AG04450 (cell line): ENCODE results near the gene TEKT3. TPM values are rescaled to one million over a fixed set of nuclear protein-coding genes. Genes with fewer than 3 reads are reported as not detected.

Experiments
- CTCF ChIA-PET: fragments of 300-600, 350-600 bp; formaldehyde crosslinking; extraction: SDS; loops from one replicate; lab custom pipeline; 2022; ENCODE audit warnings: antibody characterized with exemption, inconsistent platforms; lab: Charles Lee
- POLR2A ChIA-PET: fragments of 350-600 bp; formaldehyde crosslinking; extraction: SDS; loops from one replicate; lab custom pipeline; 2021; ENCODE audit warnings: antibody characterized with exemption, inconsistent platforms; lab: Yijun Ruan, JAX
- DNase-seq: peaks from one replicate; pipeline ENCODE4 v3.0.0-alpha.2; 2011; ENCODE audit warnings: low read depth, low spot score
- H3K27ac ChIP-seq: one replicate; pipeline ENCODE4 v1.5.1; 2012; ENCODE audit warnings: low read depth, low read length, control low read depth
- H3K27me3 ChIP-seq: one replicate; pipeline ENCODE4 v1.6.0; 2012; ENCODE audit warnings: low read length; ENCODE audit not compliant: control insufficient read depth, insufficient read depth
- H3K4me3 ChIP-seq: 2 replicates; pipeline ENCODE4 v1.5.1; 2011; ENCODE audit warnings: mild to moderate bottlenecking, low read depth, low read length, control low read depth
- H3K9me3 ChIP-seq: 2 replicates; pipeline ENCODE4 v1.5.1; 2012; ENCODE audit warnings: low read length; ENCODE audit not compliant: control insufficient read depth, insufficient read depth
- polyA plus RNA-seq: library from polyadenylated mRNA; depleted of rRNA; stranded (reverse); fragments of >200 nt; gene quantifications from 2 replicates; pipeline ENCODE4 v1.2.3, GENCODE V29; 2011
- TF ChIP-seq, protein P1 (sequence below): IDR thresholded peaks from 2 replicates; pipeline ENCODE4 v1.5.1; 2011; ENCODE audit warnings: low read depth, low read length, control low read depth, inconsistent platforms

TEKT3 gene
- polyA plus RNA-seq, 1 experiment = 0.69 TPM

DNA sequence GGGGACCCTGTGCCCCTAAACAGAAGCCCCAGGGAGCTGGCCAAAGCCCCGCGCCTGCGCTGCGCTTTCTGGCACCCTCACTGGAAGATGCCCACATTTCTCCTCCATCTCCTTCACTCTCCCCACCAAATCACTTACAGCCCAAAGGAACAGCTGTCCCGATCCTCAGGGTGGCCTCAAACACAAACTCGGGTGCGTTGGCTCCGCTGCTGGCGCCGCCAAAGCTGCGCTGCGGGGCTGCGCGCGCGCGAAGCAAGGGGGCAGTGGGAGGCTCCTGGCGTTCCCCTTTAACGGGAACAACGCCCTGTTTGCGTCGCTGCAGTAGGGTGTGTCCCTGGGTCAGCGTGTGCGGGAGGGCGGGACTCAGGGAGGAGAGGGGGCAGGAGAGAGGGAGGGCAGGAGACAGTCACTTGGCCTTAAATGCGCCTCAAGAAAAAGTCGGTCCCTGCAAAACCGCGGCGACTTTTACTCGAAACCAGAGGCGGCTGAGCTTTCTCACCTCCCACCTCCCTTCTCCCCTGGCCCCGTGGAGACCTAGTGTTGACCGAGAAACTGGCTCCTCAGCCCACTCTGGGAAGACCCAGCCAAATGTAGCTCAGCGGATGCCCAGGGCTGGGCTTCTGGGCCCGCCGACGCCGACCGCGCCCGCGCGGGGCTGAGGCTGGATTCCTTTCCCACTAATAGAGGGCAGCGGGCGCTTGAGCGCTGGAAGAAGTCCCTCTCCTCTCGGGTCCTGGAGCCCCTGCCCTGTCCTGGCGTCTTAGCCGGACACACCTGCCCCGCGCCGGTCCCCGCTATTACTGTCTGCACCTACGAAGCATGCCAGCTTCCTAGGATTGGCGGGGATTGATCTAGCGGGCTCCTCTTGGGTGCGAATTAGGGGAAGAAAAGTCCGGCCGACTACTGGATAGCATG is 78.8 kb downstream of the TEKT3 start:
- peak overlapping the region; percentile 93 for H3K27ac ChIP-seq
- H3K27me3 ChIP-seq = peaks cover 7% of the 10 kb centered on the region
- POLR2A ChIA-PET = interaction anchor here (0.6 to 2.9 kb wide), 18 partner anchors 10 to 240 kb away, joined by 3 to 16 read pairs (median 6); no protein-coding TSS in a partner anchor
- CTCF ChIA-PET = interaction anchor here (1.5 to 2.4 kb wide), 6 partner anchors 89 to 241 kb away, joined by 3 to 30 read pairs (median 7); no protein-coding TSS in a partner anchor
- H3K4me3 ChIP-seq = peak overlapping the region; percentile 88
- peak; percentile 73 for DNase-seq
- TF ChIP-seq, protein P1, sequence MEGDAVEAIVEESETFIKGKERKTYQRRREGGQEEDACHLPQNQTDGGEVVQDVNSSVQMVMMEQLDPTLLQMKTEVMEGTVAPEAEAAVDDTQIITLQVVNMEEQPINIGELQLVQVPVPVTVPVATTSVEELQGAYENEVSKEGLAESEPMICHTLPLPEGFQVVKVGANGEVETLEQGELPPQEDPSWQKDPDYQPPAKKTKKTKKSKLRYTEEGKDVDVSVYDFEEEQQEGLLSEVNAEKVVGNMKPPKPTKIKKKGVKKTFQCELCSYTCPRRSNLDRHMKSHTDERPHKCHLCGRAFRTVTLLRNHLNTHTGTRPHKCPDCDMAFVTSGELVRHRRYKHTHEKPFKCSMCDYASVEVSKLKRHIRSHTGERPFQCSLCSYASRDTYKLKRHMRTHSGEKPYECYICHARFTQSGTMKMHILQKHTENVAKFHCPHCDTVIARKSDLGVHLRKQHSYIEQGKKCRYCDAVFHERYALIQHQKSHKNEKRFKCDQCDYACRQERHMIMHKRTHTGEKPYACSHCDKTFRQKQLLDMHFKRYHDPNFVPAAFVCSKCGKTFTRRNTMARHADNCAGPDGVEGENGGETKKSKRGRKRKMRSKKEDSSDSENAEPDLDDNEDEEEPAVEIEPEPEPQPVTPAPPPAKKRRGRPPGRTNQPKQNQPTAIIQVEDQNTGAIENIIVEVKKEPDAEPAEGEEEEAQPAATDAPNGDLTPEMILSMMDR = peak; percentile 43
- no peaks in the 10 kb centered on the region for H3K9me3 ChIP-seq

DNA sequence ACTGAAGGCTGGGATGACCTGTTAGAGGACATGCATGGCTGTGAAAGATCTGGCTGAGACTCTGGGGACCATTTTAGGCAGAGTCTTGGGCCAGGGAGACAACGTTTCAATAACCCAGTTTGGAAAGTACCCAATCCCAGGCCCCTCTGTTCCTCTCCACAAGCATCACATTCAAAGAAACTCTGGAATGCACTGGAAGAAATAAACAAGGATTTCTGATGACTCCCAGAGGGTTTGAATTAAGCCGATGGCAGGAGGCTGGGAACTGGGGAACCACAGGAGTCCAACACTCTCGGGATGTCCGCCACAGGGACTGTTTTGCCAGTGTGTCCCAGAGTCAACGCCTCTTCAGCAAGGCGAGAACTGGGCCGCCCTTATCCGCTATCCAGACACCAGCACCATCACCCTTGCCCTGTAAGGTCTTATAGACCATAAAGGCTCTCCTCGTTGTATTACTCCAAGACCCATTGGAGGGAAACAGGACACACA is 79.6 kb downstream of the TEKT3 start:
- POLR2A ChIA-PET = interaction anchor here (0.6 to 2.9 kb wide), 18 partner anchors 11 to 241 kb away, joined by 3 to 16 read pairs (median 7); no protein-coding TSS in a partner anchor
- Histone ChIP-seq H3K4me3 (peak overlapping the region; percentile 88), H3K27ac (peak overlapping the region; percentile 93), H3K27me3 (peaks cover 5% of the 10 kb centered on the region), H3K9me3 (no peaks in the 10 kb centered on the region)
- TF ChIP-seq, protein P1 = no peak
- no peak for DNase-seq
- CTCF ChIA-PET = interaction anchor here (1.0 to 2.4 kb wide), 4 partner anchors 195 to 247 kb away, joined by 4 to 30 read pairs (median 10); no protein-coding TSS in a partner anchor

DNA sequence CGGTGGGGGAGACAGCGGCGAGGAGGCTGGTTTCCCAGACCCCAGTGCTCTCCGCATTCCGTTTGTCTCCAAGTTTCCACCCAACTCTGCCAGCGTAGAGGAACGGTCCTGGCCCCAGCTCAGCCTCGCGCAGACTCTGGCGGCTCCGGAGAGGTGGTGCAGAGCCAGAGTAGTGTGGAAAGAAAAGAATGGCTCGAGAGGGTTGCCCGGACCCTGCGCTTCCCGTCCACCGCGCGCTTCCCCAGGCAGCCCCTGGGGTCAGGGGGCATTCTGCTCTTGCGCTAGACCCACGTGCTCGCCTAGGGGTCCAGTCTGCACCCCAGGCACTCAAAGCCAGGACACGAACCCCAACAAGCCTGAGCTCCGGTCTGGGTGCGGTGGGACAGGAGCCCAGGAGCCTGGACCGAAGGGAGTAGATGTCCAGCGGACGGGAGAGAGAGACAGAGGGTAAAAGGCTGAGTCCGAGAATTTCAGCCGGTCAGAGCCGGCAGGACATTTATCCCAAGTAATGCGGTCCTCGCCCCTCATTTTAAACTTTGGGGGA is 80.1 kb downstream of the TEKT3 start:
- Histone ChIP-seq H3K4me3 (peak overlapping the region; percentile 88), H3K9me3 (no peaks in the 10 kb centered on the region), H3K27ac (peak overlapping the region; percentile 93), H3K27me3 (peaks cover 3% of the 10 kb centered on the region)
- ChIA-PET POLR2A (interaction anchor here (0.8 to 2.9 kb wide), 5 partner anchors 17 to 205 kb away, joined by 4 to 13 read pairs (median 6); no protein-coding TSS in a partner anchor), CTCF (interaction anchor here (0.6 to 1.5 kb wide), 4 partner anchors 196 to 248 kb away, joined by 3 to 14 read pairs (median 4); no protein-coding TSS in a partner anchor)
- no peak for DNase-seq
- TF ChIP-seq, protein P1 = peak; percentile 38; the same call in 1 of the 2 replicates

DNA sequence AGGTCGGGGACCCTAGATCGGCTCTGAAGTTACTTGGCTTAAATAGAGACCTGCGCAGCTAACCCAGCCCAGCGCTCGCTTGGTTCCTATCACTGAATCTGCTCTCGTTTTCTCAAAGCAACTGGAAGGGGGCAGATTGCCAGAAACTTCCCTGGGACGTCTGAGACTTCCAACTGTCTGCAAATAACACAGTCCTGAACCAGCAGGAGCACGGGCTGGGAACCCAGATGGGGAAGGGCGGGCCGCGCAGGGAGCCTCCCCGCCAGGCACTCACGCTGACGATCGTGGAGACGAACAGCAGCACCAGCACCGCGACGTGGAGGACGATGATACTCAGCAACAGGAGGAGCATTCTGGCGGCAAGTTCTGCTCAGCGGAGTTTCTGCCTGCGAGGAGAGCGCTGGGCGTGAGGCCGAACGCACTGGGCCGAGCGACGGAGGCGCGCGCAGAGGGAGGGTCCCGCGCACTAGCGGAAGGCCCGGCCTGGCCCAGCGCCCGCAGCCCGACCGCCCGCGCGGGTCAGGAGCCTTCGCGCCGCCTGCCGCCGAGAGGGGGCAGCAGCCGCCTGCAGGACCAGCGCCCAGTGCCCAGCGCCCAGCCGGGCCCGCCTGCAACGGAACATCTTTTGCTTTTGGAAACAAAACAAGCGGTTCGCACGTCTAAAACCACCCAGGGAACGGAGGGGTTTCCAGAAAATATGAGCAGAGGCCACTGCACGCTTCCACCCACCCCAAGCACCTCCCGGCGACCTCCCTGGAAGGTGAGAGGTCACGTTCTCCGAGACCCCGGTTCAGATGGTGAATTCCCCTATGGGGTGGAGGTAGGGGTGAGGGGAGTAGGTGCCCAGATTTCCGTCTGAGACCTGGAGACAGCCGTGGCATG is 80.8 kb downstream of the TEKT3 start:
- Histone ChIP-seq H3K27me3 (peaks cover 3% of the 10 kb centered on the region), H3K27ac (peak overlapping the region; percentile 93), H3K4me3 (peak overlapping the region; percentile 88), H3K9me3 (no peaks in the 10 kb centered on the region)
- TF ChIP-seq, protein P1 = peak; percentile 53
- CTCF ChIA-PET = interaction anchor here (0.6 to 4.4 kb wide), 6 partner anchors 196 to 248 kb away, joined by 3 to 116 read pairs (median 4); no protein-coding TSS in a partner anchor
- POLR2A ChIA-PET = interaction anchor here (0.7 to 2.9 kb wide), 6 partner anchors 18 to 205 kb away, joined by 4 to 13 read pairs (median 8); no protein-coding TSS in a partner anchor
- peak; percentile 68 for DNase-seq
